CD1c-positive myeloid dendritic cell (primary cell): ENCODE measurements around the gene CSTB.

Experiments used
- DNase-seq: peaks from one replicate; pipeline ENCODE4 v3.0.0-alpha.2; 2016; ENCODE audit errors: extremely low spot score

CSTB gene

DNA sequence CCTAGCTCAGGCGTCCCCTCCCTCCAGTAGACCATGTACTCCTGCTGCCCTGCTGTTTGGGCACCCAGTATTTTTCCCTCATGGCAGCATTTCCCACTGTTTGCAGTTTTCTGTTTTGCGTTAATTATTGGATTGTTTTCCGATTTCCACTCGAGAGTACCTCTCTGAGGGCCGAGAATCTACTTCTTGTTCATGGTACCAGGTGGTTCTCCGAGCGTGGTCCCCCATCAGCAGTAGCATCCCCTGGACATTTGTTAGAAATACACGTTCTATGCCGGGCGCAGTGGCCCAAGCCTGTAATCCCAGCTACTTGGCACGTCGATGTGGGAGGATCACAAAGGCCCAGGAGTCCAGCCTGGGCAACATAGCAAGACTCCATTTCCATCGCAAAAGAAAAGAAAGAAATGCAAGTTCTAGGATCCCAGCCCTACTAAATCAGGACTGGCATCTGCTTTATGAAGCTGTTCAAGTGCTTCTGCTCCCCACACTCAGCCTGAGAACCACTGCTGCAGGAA lies 14.0 kb upstream of the CSTB start:
- DNase-seq: no peak

DNA sequence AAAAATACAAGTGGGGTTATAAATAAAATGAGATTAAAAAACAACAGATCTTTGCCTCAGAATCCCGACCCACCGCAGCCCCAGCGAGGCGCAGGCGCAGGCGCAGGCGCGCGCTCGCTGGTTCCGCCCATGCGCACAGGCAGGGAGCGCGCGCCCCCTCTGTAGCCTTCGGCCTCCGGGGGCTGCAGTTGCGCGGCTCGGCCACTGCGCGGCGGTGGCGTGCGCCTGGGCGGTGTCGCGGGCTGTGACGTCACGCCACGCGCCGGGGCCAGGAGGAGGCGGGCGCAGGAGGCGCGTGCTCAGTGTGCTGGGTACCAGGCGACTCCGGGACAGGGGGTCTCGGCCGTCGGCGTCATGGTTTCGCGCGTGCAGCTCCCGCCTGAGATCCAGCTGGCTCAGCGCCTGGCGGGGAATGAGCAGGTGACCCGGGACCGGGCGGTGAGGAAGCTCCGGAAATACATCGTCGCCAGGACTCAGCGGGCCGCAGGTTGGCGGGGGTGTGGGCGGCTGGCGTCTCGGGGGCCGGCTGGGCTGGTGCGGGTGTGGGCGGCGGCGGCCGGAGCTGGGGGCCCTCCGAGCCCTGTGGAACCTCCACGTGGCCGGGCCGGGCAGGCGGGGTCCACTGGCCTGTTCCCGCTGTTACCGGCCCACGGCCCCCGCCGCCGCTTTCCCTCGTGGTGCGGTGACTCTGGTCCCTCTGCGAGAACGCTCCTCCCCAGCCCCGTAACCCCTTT lies 13.3 kb upstream of the CSTB start, which contains the start of gene RRP1:
RRP1 (plus strand) TSS at position 302 of the 734 bp plus-strand sequence; CDS start at position 355, 53 bp downstream.
- peak; percentile 98 for DNase-seq

DNA sequence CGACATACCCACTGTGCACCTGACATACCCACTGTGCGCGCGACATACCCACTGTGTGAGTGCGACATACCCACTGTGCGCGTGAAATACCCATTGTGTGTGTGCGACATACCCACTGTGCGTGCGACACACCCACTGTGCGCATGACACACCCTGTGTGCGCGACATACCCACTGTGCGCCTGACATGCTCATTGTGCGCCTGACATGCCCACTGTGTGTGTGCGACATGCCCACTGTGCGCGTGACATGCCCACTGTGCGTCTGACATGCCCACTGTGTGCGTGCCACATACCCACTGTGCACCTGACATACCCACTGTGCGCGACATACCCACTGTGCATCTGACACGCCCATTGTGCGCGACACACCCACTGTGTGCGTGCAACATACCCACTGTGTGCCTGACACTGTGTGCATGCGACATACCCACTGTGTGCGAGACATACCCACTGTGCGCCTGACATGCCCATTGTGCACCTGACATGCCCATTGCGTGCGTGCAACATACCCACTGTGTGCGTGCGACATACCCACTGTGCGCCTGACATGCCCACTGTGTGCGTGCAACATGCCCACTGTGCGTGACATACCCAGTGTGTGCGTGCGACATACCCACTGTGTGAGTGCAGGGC lies 10.8 kb upstream of the CSTB start:
- DNase-seq: no peak

DNA sequence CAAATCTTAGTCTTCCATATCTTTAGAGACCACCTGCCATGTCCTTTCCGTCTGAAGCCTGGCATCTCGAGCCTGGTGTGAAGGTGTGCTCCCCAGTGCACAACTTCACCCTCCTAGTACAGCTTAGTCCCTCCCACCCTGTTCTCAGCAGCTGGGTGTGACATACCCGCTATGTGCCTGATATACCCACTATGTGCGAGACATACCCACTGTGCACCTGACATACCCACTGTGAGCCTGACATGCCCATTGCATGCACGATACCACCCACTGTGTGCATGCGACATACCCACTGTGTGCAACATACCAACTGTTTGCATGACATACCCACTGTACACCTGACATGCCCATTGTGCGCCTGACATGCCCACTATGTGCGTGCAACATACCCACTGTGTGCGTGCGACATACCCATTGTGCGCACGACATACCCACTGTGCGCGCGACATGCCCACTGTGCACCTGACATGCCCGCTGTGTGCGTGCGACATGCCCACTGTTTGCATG lies 10.2 kb upstream of the CSTB start:
- no peak for DNase-seq

DNA sequence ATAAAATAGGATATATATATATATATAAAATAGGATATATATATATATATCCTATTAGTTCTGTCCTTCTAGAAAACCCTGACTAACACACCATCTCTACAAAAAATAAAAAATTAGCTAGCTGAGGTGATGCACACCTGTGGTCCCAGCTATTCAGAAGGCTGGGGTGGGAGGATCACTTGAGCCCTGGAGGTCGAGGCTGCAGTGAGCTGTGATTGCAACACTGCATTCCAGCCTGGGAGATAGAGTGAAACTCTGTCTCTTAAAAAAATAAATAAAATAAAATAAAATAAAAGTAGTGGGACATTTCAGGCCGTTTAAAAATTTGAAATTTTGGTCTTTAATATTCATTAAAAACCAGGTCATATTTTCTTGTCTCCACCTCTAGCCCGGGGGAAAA lies 9.0 kb upstream of the CSTB start:
- no peak for DNase-seq

DNA sequence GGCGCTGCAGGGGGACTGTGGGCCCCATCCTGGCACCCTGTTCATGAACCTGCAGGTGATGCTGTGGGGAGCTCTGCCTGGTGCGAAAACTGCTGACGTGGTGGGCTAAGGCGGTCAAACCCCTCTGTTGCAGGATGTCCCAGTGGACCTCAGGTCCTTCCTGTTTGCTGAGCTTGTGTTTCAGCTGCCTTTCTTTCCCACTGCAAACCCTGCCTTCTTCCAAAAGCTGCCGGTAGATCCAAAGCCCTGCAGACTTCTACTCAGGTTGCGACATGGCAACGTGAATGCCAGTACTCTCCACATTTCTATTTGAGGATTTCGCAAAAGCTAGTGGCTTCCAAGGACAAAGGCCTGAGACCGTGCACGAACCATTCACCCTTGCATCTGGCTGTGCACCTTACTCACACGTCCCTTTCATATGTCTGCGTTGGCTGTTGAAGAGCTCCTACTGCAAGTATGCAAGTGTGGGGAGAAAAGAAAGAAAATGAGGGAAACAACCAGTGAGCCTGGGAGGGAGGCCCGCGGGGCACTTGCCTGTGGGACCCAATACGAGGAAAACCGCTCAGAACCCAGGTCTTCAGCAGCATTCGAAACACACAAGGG lies 7.1 kb upstream of the CSTB start:
- no peak for DNase-seq

DNA sequence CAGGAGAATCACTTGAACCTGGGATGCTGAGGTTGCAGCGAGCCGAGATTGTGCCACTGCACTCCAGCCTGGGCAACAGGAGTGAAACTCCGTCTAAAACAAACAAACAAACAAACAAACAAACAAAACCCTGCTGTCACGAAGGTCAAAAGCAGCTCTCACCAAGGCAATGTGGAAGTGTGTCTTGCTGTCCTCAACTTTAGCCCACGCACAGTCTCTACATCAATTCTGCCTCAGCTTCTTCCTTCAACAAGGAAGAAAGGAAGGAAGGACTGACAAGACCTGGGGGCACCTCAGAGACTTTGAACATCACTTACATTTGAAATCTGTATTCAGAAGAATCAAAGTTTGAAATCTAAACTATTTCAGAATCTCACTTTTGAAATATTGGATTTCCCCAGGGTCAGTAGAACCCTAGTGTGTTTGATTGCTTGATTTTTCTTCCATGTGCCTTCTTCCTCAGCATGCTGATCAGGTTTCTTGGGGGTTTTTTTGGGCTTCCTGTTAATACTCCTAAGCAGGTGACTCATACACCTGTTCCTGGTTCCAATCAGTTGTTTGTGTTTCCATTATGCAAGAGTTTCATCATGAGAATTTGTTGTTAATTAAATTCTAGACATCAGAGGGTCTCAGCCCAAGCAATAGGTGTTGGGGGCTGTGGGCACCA lies 6.5 kb upstream of the CSTB start:
- peak; percentile 82 for DNase-seq

DNA sequence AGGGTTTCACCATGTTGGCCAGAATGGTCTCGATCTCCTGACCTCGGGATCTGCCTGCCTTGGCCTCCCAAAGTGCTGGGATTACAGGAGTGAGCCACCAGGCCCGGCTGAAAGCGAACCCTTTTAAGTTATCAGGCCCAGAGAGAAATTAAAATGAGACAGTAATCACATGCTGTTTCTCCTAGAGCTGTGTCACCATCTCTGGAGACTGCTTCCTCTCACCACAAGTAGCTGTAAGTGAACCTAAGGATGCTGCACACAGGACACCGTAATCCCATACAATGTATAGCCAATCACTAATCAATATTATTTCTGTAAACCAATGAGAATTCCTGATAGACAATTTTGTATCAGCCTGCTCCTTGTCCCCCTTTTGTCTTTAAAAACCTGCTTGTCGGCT lies 5.7 kb upstream of the CSTB start:
- peak; percentile 51 for DNase-seq

DNA sequence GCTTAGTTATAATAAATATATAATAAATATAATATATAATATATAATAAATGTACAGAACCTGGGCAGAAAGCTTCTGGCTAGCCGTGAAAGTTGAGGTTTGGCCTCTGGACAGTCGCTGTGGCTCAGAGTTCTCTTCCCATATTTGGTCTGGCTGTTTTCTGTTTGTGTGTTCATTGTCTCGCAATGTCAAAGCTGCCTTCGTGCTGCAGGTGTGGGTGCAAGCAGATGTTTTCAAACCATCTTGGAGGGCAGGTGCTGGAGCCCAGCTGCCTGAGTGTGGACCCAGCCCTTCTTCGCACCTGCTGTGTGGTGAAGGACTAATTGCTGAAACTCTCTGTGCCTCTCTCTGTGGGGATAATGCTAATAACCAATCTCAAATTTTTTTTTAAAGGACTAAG lies 3.6 kb upstream of the CSTB start:
- DNase-seq: peak; percentile 37

DNA sequence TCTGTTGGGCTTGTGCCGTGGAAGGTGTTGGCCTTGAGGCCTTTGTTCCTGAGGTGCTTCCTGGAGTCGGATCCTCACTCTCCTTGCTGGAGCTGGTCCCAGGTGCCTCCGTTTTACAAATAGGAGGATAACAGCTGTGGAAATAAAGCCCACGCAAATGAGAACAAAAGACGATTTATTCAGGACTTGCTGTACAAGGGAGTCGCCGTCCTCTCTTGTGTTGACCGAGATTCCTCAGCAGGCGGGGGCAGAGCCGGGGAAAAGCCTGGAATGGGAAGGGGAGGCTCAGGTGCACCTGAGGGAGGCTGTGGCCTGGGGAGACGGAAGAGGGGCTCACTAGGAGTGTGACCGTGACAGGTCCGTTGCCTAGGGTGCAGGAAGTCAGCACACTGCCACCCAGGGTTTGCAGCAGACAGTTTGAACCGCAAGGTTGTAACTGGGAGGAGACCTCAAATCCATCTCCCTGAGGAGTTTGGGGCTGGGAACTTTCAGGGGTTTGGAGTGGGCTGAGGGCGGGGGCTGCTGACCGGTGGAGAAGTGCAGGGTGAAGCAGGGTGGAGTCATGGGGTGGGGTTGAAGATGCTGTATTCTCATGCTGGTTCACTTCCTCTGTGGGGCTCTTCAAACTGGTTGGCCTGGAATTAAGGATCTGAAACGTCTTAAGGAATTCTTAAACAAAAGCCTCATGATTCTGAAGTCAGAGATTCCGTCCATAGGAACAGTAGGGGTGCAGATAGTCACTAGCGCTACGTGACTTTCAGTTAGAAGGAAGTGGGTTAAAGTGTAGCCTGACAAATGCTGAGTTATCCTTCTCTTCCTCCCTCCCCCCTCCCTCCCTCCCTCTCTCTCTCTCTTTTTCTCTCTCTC lies 2.6 kb upstream of the CSTB start:
- DNase-seq: peak; percentile 96

DNA sequence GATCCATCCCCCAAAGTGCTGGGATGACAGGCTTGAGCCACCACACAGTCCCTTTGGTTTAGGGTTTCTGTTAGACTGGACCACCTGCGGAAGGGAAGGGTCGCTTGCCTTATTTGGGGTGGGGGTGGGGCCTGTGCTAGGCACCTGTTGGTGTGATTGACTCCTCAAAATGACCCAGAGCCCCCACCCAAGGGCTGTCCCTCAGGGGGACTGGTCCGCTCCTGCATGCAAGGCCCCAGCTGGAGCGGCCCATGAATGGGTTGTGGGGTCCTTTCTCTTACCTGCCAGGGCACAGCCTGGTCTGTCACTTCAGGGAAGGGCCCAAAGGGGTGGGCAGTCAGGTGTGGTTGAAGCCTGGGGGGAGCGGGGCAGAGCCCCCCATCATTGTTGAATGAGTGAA lies 1.8 kb upstream of the CSTB start:
- DNase-seq: no peak

DNA sequence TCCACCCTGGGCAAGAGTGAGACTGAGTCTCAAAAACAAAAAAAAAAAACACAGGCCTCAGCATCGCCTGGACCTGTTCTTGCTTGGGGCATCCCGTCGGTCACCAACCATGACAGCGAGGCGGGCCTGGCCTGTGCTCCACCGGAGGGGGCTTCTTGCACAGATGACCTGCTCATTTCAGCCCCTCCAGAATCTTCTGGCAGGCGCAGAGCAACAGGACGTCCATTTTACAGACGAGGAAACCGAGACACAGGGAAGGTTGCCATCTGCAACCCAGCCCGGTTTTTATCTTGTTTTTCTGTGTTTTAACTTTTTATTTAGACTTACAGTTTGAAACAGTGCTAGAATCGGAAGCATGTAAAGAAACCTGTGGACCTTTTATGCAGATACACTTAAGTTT lies 918 bp downstream of the CSTB start:
- no peak for DNase-seq

DNA sequence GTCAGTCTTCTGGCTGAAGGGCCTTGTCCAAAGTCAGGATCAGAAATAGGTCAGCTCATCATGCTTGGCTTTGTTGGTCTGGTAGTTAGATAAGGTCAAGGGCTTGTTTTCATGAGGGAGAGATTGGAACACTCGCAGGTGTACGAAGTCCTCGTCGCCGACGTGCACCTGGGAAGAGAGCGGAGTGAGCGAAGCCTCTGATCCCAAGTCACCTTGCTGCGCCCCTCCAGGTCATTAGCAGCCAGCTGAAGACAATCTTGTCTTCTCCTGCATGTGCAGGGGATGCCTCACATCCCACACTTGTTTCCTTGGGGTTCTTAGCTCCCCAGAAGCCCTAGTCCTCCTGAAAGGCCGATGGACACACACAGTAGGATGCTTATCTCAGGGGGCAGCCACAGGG lies 1.9 kb downstream of the CSTB start:
- no peak for DNase-seq

DNA sequence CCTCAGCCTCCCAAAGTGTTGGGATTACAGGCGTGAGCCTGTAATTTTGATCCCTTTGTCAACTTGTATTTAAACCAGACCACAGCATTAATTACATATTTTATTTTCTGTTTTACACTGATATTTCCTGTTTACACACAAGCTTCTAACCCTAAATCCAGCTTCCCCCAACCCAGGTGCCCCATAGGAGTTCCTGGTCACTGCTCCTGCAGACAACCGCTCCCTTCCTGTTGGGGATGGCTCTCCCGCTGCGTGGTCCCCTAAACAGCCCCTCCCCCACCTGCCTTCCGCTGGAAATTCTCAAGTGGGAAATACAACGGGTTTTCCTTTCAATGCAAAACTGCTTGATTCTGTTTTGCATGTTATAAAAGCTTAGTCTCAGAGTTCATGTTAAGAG lies 3.7 kb downstream of the CSTB start:
- no peak for DNase-seq

DNA sequence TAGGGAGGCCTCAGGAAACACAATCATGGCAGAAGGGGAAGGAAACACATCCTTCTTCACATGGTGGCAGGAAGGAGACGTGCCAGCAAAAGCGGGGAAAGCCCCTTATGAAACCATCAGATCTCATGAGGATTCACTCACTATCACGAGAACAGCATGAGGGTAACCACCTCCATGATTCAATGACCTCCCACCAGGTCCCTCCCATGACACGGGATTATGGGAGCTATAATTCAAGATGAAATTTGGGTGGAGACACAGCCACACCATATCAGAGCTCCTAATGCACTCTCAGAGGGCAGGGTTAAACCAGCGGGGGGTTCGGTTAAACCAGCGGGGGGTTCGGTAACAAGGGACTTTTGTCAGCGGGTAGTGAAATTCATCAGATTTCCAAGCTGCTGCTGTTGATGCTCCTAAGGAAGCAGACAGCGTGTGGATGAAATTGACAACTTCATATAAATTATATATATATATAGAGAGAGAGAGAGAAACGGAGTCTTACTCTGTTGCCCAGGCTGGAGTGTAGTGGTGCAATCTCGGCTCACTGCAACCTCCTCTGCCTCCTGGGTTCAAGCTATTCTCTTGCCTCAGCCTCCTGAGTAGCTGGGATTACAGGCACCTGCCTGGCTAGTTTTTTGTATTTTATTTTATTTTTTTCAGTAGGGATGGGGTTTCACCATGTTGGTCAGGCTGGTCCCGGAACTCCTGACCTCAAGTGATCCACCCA lies 4.2 kb downstream of the CSTB start:
- DNase-seq: peak; percentile 89

DNA sequence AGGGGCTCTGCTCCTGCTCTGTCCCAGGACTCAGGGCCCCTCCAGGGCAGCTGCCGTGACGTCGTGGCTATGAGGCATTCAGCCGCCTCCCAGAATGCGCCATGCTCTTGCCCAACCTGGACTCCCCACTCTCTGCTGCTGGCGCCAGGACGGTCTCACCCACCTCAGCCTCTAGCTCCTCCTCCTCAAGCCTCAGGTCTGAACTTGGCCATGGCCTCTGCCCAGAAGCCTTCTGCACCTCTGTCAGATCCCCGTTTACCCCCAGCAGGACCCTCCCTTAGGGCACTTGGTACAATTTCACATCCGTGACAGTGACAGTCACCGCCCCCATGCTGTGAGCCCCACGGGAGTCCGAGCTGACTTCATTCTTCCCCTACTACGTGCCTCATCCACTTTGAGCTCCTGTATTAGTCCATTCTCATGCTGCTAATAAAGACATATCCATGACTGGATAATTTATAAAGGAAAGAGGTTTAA lies 4.9 kb downstream of the CSTB start:
- peak; percentile 53 for DNase-seq

DNA sequence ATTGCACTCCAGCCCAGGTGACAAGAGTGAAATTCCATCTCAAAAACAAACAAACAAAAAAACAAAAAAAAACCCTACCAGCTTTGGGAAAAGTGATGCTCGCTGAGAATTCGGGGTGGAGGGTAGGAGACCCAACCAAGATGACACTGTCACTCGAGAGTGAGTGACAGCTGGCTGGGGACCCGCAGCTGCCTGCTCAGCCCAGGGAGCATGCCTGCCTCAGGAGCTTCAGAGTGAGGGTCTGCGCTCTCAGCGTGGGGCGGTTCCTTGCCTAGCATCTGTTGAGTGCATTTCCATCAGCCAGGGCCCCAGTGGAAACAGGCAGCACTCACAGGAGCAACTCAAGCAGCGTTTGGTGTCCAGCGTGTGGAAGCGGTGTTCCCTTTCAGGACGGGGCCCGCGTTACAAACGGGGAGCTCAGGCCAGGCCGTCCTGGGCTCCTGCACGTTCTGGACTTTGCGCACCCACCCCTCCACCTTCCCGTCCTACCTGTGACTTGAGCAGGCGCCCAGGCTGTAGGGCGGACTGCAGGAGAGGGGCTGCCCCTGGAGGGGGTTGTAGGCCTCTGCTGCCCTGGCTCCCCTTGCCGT lies 5.9 kb downstream of the CSTB start:
- no peak for DNase-seq

DNA sequence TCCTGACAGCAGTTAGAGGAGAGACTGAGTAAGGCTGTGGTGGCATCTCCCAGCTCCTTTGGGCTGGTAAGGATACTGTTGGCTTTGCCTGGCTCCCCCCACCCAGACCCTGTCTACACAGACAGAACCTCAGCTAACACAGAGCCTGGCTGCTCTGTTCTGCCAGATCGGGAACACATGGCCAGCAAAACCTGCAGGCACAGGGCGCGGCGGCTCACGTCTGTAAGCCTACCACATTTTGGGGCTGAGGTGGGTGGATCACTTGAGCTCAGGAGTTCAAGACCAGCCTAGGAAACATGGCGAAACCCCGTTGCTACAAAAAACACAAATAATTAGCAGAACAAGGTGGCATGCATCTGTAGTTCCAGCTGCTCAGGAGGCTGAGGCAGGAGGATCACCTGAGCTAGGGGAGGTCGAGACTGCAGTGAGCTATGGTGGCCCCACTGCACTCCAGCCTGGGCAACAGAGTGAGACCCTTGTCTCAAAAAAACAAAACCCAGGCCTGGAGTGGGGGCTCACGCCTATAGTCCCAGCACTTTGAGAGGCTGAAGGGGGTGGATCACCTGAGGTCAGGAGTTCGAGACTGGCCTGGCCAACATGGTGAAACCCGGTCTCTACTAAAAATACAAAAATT lies 6.7 kb downstream of the CSTB start:
- DNase-seq: no peak

DNA sequence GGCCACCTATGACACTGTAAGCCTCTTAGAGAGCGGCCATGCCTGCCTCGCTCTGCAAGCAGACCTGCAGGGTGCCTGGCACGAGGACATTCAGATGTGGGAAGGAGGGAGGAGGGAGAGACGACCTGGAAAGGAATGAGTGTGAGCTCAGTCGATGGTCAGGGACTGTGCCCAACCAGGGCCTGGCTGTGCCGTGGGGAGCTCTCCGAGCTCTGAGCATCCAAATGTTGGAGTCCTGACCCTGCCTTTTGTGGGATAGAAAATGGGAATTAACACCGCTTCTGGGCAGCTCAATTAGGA lies 7.3 kb downstream of the CSTB start:
- DNase-seq: no peak
